ENCODE measurements around the gene SLC5A2. TPM values are rescaled to one million over a fixed set of nuclear protein-coding genes. Genes with fewer than 3 reads are reported as not detected.
"Not testable (repeated sequence)": the region's sequence is repeated elsewhere in the genome, so short reads cannot be mapped to it uniquely, and the experiment has no call there.

The SLC5A2 gene
- total RNA-seq, 4 donors from 2014 or later, result not detected

GRCh38 chr16:31439519-31439918 lies 43.4 kb upstream of the SLC5A2 start:
- Histone ChIP-seq H3K36me3 (no peaks in the 10 kb centered on the region), H3K4me1 (peaks cover 0 to 29% (median 8%) of the 10 kb centered on the region in 3 donors), H3K4me3 (no peak overlapping the region), H3K27ac (no peak overlapping the region), H3K27me3 (peaks cover 0 to 13% (median 0%) of the 10 kb centered on the region in 4 donors), H3K9me3 (no peaks in the 10 kb centered on the region)
- TF ChIP-seq CTCF (IDR thresholded peaks at IDR 0.05), result no peak
- TF ChIP-seq POLR2A (IDR thresholded peaks at IDR 0.05), result no peak
- intact Hi-C loops (cut with DNase I), result no loop called here
- WGBS, 2 donors, result 76 to 78% methylated on average over 3 of the region's 3 CpGs
- DNase-seq, result no peak

- Histone ChIP-seq H3K36me3 (no peaks in the 10 kb centered on the region), H3K27ac (no peak overlapping the region), H3K4me3 (no peak overlapping the region), H3K4me1 (peaks cover 0 to 23% (median 7%) of the 10 kb centered on the region in 3 donors), H3K27me3 (peaks cover 0 to 13% (median 0%) of the 10 kb centered on the region in 4 donors), H3K9me3 (no peaks in the 10 kb centered on the region)
- WGBS, 2 donors, result 66 to 74% methylated on average over 4 of the region's 4 CpGs
- no peak for DNase-seq
- intact Hi-C loops (cut with DNase I), result loop anchor here (5.0 kb wide), 1 partner anchor 453 kb away; the partner anchor contains the start of gene HSD3B7
- TF ChIP-seq POLR2A (IDR thresholded peaks at IDR 0.05) (no peak), CTCF (IDR thresholded peaks at IDR 0.05) (no peak)
Observed at GRCh38 chr16:31440516-31441184, 42.3 kb upstream of the SLC5A2 start.

- WGBS, 2 donors, result 84% methylated on average over 33 to 34 of the region's 34 CpGs
- H3K36me3 ChIP-seq, result no peaks in the 10 kb centered on the region
- intact Hi-C loops (cut with DNase I), result loop anchor here (5.0 kb wide), 1 partner anchor 455 kb away; the partner anchor contains the start of gene HSD3B7
- H3K4me3 ChIP-seq, result peak overlapping the region in 3 of 4 donors; percentile 67 to 70 (median 70)
- peaks cover 0 to 19% (median 5%) of the 10 kb centered on the region in 3 donors for H3K4me1 ChIP-seq
- no peaks in the 10 kb centered on the region for H3K9me3 ChIP-seq
- H3K27ac ChIP-seq, result peak overlapping the region in 2 of 4 donors; percentile 90 to 92
- H3K27me3 ChIP-seq, result no peaks in the 10 kb centered on the region
- TF ChIP-seq CTCF (IDR thresholded peaks at IDR 0.05) (no peak), POLR2A (IDR thresholded peaks at IDR 0.05) (no peak)
- DNase-seq, result no peak
Observed at GRCh38 chr16:31441956-31442355, 41.0 kb upstream of the SLC5A2 start.

GRCh38 chr16:31445931-31446330 lies 37.0 kb upstream of the SLC5A2 start:
- H3K27ac ChIP-seq; H3K36me3 ChIP-seq; H3K27me3 ChIP-seq; intact Hi-C loops (cut with DNase I); DNase-seq; H3K9me3 ChIP-seq; H3K4me3 ChIP-seq: not testable (repeated sequence)
- peaks cover 0 to 19% (median 5%) of the 10 kb centered on the region in 3 donors for H3K4me1 ChIP-seq
- 69 to 83% methylated on average over 6 of the region's 6 CpGs for WGBS, 2 donors

GRCh38 chr16:31451201-31451600 lies 31.7 kb upstream of the SLC5A2 start:
- Histone ChIP-seq H3K4me1 (peaks cover 24 to 53% (median 41%) of the 10 kb centered on the region in 3 donors), H3K4me3 (no peak overlapping the region), H3K27me3 (no peaks in the 10 kb centered on the region), H3K27ac (peak overlapping the region in 3 of 4 donors; percentile 84 to 92 (median 92)), H3K36me3 (peaks cover 0 to 4% (median 0%) of the 10 kb centered on the region in 3 donors), H3K9me3 (no peaks in the 10 kb centered on the region)
- intact Hi-C loops (cut with DNase I), result no loop called here
- 59 to 75% methylated on average over 5 of the region's 5 CpGs for WGBS, 2 donors
- no peak for TF ChIP-seq POLR2A (IDR thresholded peaks at IDR 0.05)
- TF ChIP-seq CTCF (IDR thresholded peaks at IDR 0.05), result no peak
- no peak for DNase-seq
